ENCODE measurements around the gene CREBBP. TPM values are rescaled to one million over a fixed set of nuclear protein-coding genes. Genes with fewer than 3 reads are reported as not detected.
A peak's percentile ranks its signal among the peaks of the same experiment; 100 is the strongest.

CREBBP gene
- total RNA-seq, 1 donor from 2014 or later = 72.8 TPM

- DNase-seq = peak; percentile 3
- Histone ChIP-seq H3K36me3 (peaks cover 100% of the 10 kb centered on the region), H3K27me3 (no peaks in the 10 kb centered on the region), H3K27ac (no peak overlapping the region), H3K4me1 (no peaks in the 10 kb centered on the region), H3K4me3 (no peak overlapping the region), H3K9me3 (no peaks in the 10 kb centered on the region)
- no peak for ATAC-seq
- TF ChIP-seq CTCF (IDR thresholded peaks at IDR 0.05) = no peak
- intact Hi-C loops (cut with DNase I) = no loop called here
These were observed 142.4 kb downstream of the CREBBP start for GRCh38 chr16:3738128-3738527.

- H3K4me3 ChIP-seq = no peak overlapping the region
- TF ChIP-seq CTCF (IDR thresholded peaks at IDR 0.05) = no peak
- no peak overlapping the region for H3K27ac ChIP-seq
- no peaks in the 10 kb centered on the region for H3K27me3 ChIP-seq
- peaks cover 91% of the 10 kb centered on the region for H3K36me3 ChIP-seq
- intact Hi-C loops (cut with DNase I) = no loop called here
- ATAC-seq (no peak), DNase-seq (no peak)
- no peaks in the 10 kb centered on the region for H3K9me3 ChIP-seq
- H3K4me1 ChIP-seq = no peaks in the 10 kb centered on the region
These were observed 143.3 kb downstream of the CREBBP start for GRCh38 chr16:3737181-3737580.

DNA sequence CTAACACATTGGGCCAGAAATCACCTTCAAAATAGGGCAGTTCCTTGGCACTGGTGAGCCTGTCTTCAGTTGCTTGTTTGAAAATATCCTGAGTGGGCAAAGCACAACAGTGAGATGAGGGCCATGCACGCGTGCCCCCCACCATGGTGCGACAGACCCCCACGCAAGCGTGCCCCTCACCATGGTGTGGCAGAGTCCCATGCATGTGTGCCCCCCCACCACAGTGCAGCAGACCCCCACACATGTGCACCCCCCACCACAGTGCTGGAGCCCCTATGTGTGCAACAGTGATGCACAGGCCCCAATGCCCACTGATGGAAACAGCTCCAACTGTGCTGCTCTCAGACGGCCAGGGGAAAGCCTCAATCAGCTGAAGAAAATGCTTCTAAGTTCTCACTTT lies 144.4 kb downstream of the CREBBP start:
- H3K4me1 ChIP-seq = no peaks in the 10 kb centered on the region
- H3K4me3 ChIP-seq = no peak overlapping the region
- no peaks in the 10 kb centered on the region for H3K9me3 ChIP-seq
- no peaks in the 10 kb centered on the region for H3K27me3 ChIP-seq
- peaks cover 91% of the 10 kb centered on the region for H3K36me3 ChIP-seq
- H3K27ac ChIP-seq = no peak overlapping the region
- intact Hi-C loops (cut with DNase I) = no loop called here
- DNase-seq (peak; percentile 52), ATAC-seq (no peak)
- no peak for TF ChIP-seq CTCF (IDR thresholded peaks at IDR 0.05)

GRCh38 chr16:3735541-3735940 lies 145.0 kb downstream of the CREBBP start:
- Histone ChIP-seq H3K4me3 (no peak overlapping the region), H3K36me3 (peaks cover 91% of the 10 kb centered on the region), H3K4me1 (no peaks in the 10 kb centered on the region), H3K27me3 (no peaks in the 10 kb centered on the region), H3K27ac (no peak overlapping the region), H3K9me3 (no peaks in the 10 kb centered on the region)
- no peak for TF ChIP-seq CTCF (IDR thresholded peaks at IDR 0.05)
- DNase-seq (peak; percentile 38), ATAC-seq (no peak)
- intact Hi-C loops (cut with DNase I) = no loop called here

DNA sequence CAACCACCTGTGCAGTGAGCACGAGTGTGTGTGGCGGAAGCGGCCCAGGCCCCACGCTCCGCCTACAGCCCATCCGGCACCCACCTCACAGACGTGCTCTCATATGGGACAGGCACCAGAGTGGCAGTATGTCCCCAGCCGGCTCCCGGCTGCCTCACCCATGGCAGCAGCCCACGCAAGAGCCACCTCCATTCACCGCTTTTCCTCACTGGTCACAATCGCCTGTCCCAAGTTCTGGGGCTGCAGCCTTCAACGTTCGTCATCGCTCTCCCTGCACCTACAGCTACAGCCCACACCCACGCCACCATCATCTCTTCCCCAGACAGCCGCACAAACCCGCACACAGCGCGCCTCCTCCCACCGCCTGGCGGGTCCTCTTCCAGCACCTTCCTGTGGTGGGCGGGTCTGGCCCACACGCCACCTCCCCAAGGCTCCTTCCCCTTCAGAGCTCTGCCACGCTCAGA lies 145.7 kb downstream of the CREBBP start:
- Histone ChIP-seq H3K9me3 (no peaks in the 10 kb centered on the region), H3K4me3 (no peak overlapping the region), H3K4me1 (no peaks in the 10 kb centered on the region), H3K27me3 (no peaks in the 10 kb centered on the region), H3K27ac (no peak overlapping the region), H3K36me3 (peaks cover 91% of the 10 kb centered on the region)
- no peak for TF ChIP-seq CTCF (IDR thresholded peaks at IDR 0.05)
- DNase-seq = peak; percentile 49
- ATAC-seq = no peak
- intact Hi-C loops (cut with DNase I) = no loop called here
